GM19397 (cell line): Measurements from ENCODE around the gene SND1.

Experiments used
- ATAC-seq: cut with Tn5 transposase; IDR thresholded peaks from one replicate; pipeline ENCODE4 v1.9.1; 2021; ENCODE audit warnings: mild to moderate bottlenecking, moderate library complexity; ENCODE audit not compliant: unreplicated experiment

SND1 gene

GRCh38 chr7:127798023-127798422 lies 146.0 kb downstream of the SND1 start:
- ATAC-seq: no peak

- ATAC-seq: no peak
These were observed 146.9 kb downstream of the SND1 start for GRCh38 chr7:127798769-127799372.

- no peak for ATAC-seq
These were observed 147.7 kb downstream of the SND1 start for GRCh38 chr7:127799535-127800305.

GRCh38 chr7:127802845-127803244 lies 150.9 kb downstream of the SND1 start:
- ATAC-seq: no peak

- ATAC-seq: no peak
These were observed 151.6 kb downstream of the SND1 start for GRCh38 chr7:127803626-127804025.

GRCh38 chr7:127807340-127807739 lies 155.3 kb downstream of the SND1 start:
- no peak for ATAC-seq

- no peak for ATAC-seq
These were observed 155.8 kb downstream of the SND1 start for GRCh38 chr7:127807829-127808228.

- no peak for ATAC-seq
These were observed 157.3 kb downstream of the SND1 start for GRCh38 chr7:127809261-127809702.

- no peak for ATAC-seq
These were observed 158.1 kb downstream of the SND1 start for GRCh38 chr7:127810113-127810512.

- no peak for ATAC-seq
These were observed 159.0 kb downstream of the SND1 start for GRCh38 chr7:127810696-127811660.

GRCh38 chr7:127812540-127812939 lies 160.5 kb downstream of the SND1 start:
- ATAC-seq: no peak

GRCh38 chr7:127813991-127814541 lies 162.1 kb downstream of the SND1 start:
- ATAC-seq: no peak

- no peak for ATAC-seq
These were observed 163.7 kb downstream of the SND1 start for GRCh38 chr7:127815631-127816145.

GRCh38 chr7:127816354-127817190 lies 164.6 kb downstream of the SND1 start:
- ATAC-seq: no peak

- no peak for ATAC-seq
These were observed 165.5 kb downstream of the SND1 start for GRCh38 chr7:127817466-127817865.

GRCh38 chr7:127818306-127818705 lies 166.3 kb downstream of the SND1 start:
- no peak for ATAC-seq

- no peak for ATAC-seq
These were observed 168.2 kb downstream of the SND1 start for GRCh38 chr7:127819975-127820731.

- ATAC-seq: no peak
These were observed 168.7 kb downstream of the SND1 start for GRCh38 chr7:127820732-127821085.

- ATAC-seq: no peak
These were observed 169.2 kb downstream of the SND1 start for GRCh38 chr7:127821146-127821545.
